HepG2 (cell line): ENCODE data around the gene C9. TPM values are rescaled to one million over a fixed set of nuclear protein-coding genes. Genes with fewer than 3 reads are reported as not detected.

Experiments
- ADNP ChIP-seq: sonication (generic); formaldehyde crosslinking; IDR thresholded peaks from 2 replicates; pipeline ENCODE4 v1.4.0; 2020; ENCODE audit warnings: missing genetic modification reagents
- EP300 ChIP-seq, 3 experiments: sonication (generic) in 1 of 3; formaldehyde crosslinking in 1 of 3; IDR thresholded peaks; 2 replicates each; pipeline versions ENCODE4 v1.5.1 to v1.6.1; 2011 to 2020; ENCODE audit warnings: low read depth in 2 of 3, low read length in 2 of 3, borderline replicate concordance in 1 of 3, improper control_type of control experiment in 1 of 3, mild to moderate bottlenecking in 1 of 3, missing genetic modification reagents in 1 of 3, moderate library complexity in 1 of 3
- HDAC2 ChIP-seq: sonication (generic); formaldehyde crosslinking; IDR thresholded peaks from 2 replicates; pipeline ENCODE4 v1.4.0; 2020; ENCODE audit warnings: missing genetic modification reagents
- HNF4A ChIP-seq: sonication (generic); formaldehyde crosslinking; IDR thresholded peaks from 2 replicates; pipeline ENCODE4 v1.4.0; 2020; ENCODE audit warnings: missing genetic modification reagents
- HNF4G ChIP-seq, 2 experiments: sonication (generic) in 1 of 2; formaldehyde crosslinking in 1 of 2; IDR thresholded peaks; 2 replicates each; pipeline versions ENCODE4 v1.4.0 to v1.6.1; 2011 to 2020; ENCODE audit warnings: borderline replicate concordance in 2 of 2, low read depth in 2 of 2, mild to moderate bottlenecking in 2 of 2, low read length in 1 of 2, missing genetic modification reagents in 1 of 2, moderate library complexity in 1 of 2
- ISL2 ChIP-seq: sonication (generic); formaldehyde crosslinking; IDR thresholded peaks from 2 replicates; pipeline ENCODE4 v1.5.0; 2020; ENCODE audit warnings: missing genetic modification reagents
- NCOR1 ChIP-seq: fragments of 200-600 bp; sonication (generic); IDR thresholded peaks from 2 replicates; pipeline ENCODE4 v1.7.0; 2017; ENCODE audit warnings: antibody characterized with exemption, low read length, borderline replicate concordance
- NFIC ChIP-seq: IDR thresholded peaks from 2 replicates; pipeline ENCODE4 v1.6.1; 2012; ENCODE audit warnings: mild to moderate bottlenecking, low read length, inconsistent platforms
- NR2F2 ChIP-seq: IDR thresholded peaks from 2 replicates; pipeline ENCODE4 v1.6.1; 2012; ENCODE audit warnings: low read depth, inconsistent platforms, borderline replicate concordance
- NR2F6 ChIP-seq, 2 experiments: IDR thresholded peaks; 2 replicates each; pipeline ENCODE4 v1.6.1; 2016; ENCODE audit warnings: antibody characterized with exemption in 1 of 2, mild to moderate bottlenecking in 1 of 2
- RNF2 ChIP-seq: fragments of 450-650 bp; conservative IDR thresholded peaks from 2 replicates; pipeline ENCODE4 v1.6.1; 2016; ENCODE audit warnings: low read depth
- SP1 ChIP-seq, 2 experiments: fragments of 450-650 bp in 1 of 2; sonication (generic) in 1 of 2; formaldehyde crosslinking in 1 of 2; IDR thresholded peaks; 2 replicates each; pipeline versions ENCODE4 v1.4.0 to v1.6.1; 2016 to 2020; ENCODE audit warnings: missing genetic modification reagents in 1 of 2
- polyA plus RNA-seq, 8 experiments: library from polyadenylated mRNA; depleted of rRNA in 3 of 8; stranded (reverse) in 7 of 8; unstranded in 1 of 8; fragments of >200 nt; fragmentation: Illumina TruSeq in 4 of 8; extraction: Trizol in 4 of 8; gene quantifications; 2 replicates each; pipeline versions ENCODE4 v1.2.1 to v1.2.3, GENCODE V29; 2011 to 2016; ENCODE audit warnings: low read depth in 4 of 8, missing spikeins in 1 of 8, mixed read lengths in 1 of 8; ENCODE audit not compliant: insufficient read depth in 1 of 8
- total RNA-seq, 5 experiments: library from RNA; depleted of rRNA; stranded (reverse); fragments of >200 nt; fragmentation: Illumina TruSeq; extraction: Trizol; gene quantifications; 2 replicates each; pipeline ENCODE4 v1.2.3, GENCODE V29; 2016; ENCODE audit warnings: low read depth in 1 of 5
- TF ChIP-seq, protein P1 (sequence below): sonication (generic); formaldehyde crosslinking; IDR thresholded peaks from 2 replicates; pipeline ENCODE4 v1.4.0; 2020; ENCODE audit warnings: mild to moderate bottlenecking, missing genetic modification reagents
- TF ChIP-seq, protein P2 (sequence below): sonication (generic); formaldehyde crosslinking; conservative IDR thresholded peaks from 2 replicates; pipeline ENCODE4 v1.4.0; 2020; ENCODE audit warnings: mild to moderate bottlenecking, missing genetic modification reagents, moderate library complexity

C9 gene
- total and polyA plus RNA-seq, 2 of the 13 experiments (the other 11 are each of a cell fraction or from before 2014, with no cell fraction given), result not detected

DNA sequence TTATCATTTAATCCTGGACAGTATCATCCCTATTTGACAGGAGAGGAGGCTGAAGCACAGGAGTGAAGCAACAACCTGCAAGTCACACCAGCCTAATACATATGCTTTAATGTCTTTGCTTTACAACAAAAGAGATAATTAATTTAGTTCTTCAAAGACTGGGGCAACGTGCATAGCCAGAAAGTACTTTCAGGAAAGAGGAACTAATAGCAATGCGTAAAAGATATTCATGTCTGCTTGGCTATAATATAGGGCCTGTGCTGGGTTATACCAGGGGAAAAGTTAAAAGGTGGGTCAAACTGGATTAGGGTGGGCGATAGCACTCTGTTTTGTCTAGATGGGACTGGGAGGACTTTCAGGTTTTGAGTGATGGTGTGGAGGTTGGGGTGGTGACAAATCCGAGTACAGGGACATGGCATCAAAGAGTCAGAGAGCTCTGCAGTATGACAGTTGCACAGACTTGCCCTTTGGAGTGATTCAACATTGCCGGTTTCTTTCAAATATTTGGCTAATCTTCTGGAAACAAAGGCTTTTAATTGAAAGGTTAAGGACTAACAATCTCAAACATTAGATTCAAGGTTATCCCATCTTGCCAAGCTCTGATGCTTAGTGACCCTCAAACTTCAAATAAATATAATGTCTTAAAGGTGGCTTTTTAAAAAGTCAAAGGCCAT is 48.6 kb upstream of the C9 start (continued):
- TF ChIP-seq EP300 (IDR thresholded peaks at IDR 0.05; ENCODE audit: low read depth in 2 of 2, low read length in 2 of 2) (peak in 1 of 2 experiments; percentile 84; a peak in 2 of 4 replicates), EP300 (CRISPR knock-in tag; IDR thresholded peaks at IDR 0.05; ENCODE audit: borderline replicate concordance) (no peak; the same call in 1 of the 2 replicates), NR2F6 (IDR thresholded peaks at IDR 0.05) (peak; percentile 77), NR2F6 (CRISPR knock-in tag; IDR thresholded peaks at IDR 0.05) (0 out of 2 replicates have a peak, but pooled peaks have one; percentile 39), ADNP (CRISPR knock-in tag) (no peak), ISL2 (CRISPR knock-in tag) (peak; percentile 36; the same call in 1 of the 2 replicates), HNF4A (CRISPR knock-in tag) (peak; percentile 16; the same call in 1 of the 2 replicates), HNF4G (IDR thresholded peaks at IDR 0.05; ENCODE audit: borderline replicate concordance, low read depth, low read length) (peak; percentile 48; the same call in 1 of the 2 replicates), HNF4G (CRISPR knock-in tag; IDR thresholded peaks at IDR 0.05; ENCODE audit: borderline replicate concordance, low read depth) (no peak), NR2F2 (peak; percentile 69; the same call in 1 of the 2 replicates), NCOR1 (peak; percentile 50; the same call in 1 of the 2 replicates), NFIC (0 out of 2 replicates have a peak, but pooled peaks have one; percentile 32), HDAC2 (CRISPR knock-in tag) (0 out of 2 replicates have a peak, but pooled peaks have one; percentile 20), SP1 (IDR thresholded peaks at IDR 0.05) (no peak), SP1 (CRISPR knock-in tag; IDR thresholded peaks at IDR 0.05) (no peak), RNF2 (no peak)
- TF ChIP-seq, protein P1, sequence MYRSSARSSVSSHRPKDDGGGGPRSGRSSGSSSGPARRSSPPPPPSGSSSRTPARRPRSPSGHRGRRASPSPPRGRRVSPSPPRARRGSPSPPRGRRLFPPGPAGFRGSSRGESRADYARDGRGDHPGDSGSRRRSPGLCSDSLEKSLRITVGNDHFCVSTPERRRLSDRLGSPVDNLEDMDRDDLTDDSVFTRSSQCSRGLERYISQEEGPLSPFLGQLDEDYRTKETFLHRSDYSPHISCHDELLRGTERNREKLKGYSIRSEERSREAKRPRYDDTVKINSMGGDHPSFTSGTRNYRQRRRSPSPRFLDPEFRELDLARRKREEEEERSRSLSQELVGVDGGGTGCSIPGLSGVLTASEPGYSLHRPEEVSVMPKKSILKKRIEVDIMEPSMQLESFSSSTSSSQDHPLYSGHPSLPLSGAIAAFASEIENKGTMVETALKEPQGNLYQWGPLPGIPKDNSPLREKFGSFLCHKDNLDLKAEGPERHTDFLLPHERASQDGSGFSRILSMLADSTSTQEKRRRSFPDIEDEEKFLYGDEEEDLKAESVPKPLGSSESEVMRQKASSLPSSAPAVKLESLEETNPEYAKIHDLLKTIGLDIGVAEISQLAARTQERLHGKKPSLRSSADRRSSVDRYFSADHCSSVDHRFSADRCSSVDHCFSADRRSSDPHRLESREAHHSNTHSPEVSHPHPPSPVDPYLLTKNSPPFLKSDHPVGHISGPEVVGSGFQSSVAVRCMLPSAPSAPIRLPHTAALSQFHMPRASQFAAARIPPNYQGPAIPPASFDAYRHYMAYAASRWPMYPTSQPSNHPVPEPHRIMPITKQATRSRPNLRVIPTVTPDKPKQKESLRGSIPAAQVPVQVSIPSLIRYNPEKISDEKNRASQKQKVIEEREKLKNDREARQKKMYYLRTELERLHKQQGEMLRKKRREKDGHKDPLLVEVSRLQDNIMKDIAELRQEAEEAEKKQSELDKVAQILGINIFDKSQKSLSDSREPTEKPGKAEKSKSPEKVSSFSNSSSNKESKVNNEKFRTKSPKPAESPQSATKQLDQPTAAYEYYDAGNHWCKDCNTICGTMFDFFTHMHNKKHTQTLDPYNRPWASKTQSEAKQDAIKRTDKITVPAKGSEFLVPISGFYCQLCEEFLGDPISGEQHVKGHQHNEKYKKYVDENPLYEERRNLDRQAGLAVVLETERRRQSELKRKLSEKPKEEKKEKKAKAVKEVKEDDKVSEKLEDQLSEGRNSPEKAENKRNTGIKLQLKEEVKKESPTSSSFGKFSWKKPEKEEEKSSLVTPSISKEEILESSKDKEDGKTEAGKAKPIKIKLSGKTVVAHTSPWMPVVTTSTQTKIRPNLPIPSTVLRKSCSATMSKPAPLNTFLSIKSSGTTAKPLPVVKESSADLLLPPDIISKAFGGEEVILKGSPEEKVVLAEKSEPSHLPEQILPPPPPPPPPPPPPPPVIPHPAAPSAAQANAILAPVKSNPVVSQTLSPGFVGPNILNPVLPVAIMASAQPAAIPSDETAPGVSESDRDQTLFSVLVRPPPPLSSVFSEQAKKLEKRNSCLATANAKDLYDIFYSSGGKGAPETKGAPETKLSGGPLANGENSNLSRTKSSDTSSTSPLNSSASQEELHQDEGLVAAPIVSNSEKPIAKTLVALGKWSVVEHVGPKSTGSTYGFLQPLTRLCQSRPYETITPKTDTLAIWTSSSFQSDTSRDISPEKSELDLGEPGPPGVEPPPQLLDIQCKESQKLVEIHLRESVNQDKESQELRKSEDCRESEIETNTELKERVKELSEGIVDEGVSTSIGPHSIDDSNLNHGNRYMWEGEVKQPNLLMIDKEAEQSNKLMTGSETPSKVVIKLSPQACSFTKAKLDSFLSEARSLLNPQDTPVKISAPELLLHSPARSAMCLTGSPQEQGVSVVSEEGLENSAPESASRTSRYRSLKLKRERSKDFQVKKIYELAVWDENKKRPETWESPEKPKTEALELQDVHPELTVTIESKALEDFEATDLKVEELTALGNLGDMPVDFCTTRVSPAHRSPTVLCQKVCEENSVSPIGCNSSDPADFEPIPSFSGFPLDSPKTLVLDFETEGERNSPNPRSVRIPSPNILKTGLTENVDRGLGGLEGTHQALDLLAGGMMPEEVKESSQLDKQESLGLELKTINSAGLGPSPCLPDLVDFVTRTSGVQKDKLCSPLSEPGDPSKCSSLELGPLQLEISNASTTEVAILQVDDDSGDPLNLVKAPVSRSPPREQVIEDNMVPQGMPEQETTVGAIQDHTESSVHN (CRISPR knock-in tag), result no peak
- TF ChIP-seq, protein P2, sequence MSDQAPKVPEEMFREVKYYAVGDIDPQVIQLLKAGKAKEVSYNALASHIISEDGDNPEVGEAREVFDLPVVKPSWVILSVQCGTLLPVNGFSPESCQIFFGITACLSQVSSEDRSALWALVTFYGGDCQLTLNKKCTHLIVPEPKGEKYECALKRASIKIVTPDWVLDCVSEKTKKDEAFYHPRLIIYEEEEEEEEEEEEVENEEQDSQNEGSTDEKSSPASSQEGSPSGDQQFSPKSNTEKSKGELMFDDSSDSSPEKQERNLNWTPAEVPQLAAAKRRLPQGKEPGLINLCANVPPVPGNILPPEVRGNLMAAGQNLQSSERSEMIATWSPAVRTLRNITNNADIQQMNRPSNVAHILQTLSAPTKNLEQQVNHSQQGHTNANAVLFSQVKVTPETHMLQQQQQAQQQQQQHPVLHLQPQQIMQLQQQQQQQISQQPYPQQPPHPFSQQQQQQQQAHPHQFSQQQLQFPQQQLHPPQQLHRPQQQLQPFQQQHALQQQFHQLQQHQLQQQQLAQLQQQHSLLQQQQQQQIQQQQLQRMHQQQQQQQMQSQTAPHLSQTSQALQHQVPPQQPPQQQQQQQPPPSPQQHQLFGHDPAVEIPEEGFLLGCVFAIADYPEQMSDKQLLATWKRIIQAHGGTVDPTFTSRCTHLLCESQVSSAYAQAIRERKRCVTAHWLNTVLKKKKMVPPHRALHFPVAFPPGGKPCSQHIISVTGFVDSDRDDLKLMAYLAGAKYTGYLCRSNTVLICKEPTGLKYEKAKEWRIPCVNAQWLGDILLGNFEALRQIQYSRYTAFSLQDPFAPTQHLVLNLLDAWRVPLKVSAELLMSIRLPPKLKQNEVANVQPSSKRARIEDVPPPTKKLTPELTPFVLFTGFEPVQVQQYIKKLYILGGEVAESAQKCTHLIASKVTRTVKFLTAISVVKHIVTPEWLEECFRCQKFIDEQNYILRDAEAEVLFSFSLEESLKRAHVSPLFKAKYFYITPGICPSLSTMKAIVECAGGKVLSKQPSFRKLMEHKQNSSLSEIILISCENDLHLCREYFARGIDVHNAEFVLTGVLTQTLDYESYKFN, result peak; percentile 61
